IPS-NIHi7 (cell line): Measurements from ENCODE around the gene GALE.
A peak's percentile ranks its signal among the peaks of the same experiment; 100 is the strongest.
"Not testable (repeated sequence)": the region's sequence is repeated elsewhere in the genome, so short reads cannot be mapped to it uniquely, and the experiment has no call there.

Experiments
- DNase-seq: peaks from one replicate; pipeline ENCODE4 v3.0.0; 2012; ENCODE audit warnings: mixed read lengths; ENCODE audit errors: extremely low spot score

Gene GALE

GRCh38 chr1:23792151-23792945 lies 8.2 kb downstream of the GALE start:
- no peak for DNase-seq

- DNase-seq: peak; percentile 73
These were observed 9.0 kb downstream of the GALE start for GRCh38 chr1:23791516-23792047.

GRCh38 chr1:23790696-23791515 lies 9.6 kb downstream of the GALE start, which contains the start of gene LYPLA2:
Gene LYPLA2, plus strand, starts transcription at chr1:23791145. Its CDS starts 1,538 bp downstream, at chr1:23792683.
- peak; percentile 89 for DNase-seq

GRCh38 chr1:23788695-23789094 lies 11.9 kb downstream of the GALE start:
- no peak for DNase-seq

GRCh38 chr1:23787701-23788100 lies 12.9 kb downstream of the GALE start:
- no peak for DNase-seq

- no peak for DNase-seq
These were observed 15.7 kb downstream of the GALE start for GRCh38 chr1:23784846-23785245.

GRCh38 chr1:23783141-23783540 lies 17.4 kb downstream of the GALE start:
- not testable (repeated sequence) for DNase-seq

- no peak for DNase-seq
These were observed 20.7 kb downstream of the GALE start for GRCh38 chr1:23779826-23780371.

GRCh38 chr1:23777979-23778814 lies 22.4 kb downstream of the GALE start, which contains the start of gene PITHD1:
Gene PITHD1, plus strand, starts transcription at chr1:23778418. Its CDS starts 98 bp downstream, at chr1:23778516.
- peak; percentile 96 for DNase-seq

- DNase-seq: no peak
These were observed 24.3 kb downstream of the GALE start for GRCh38 chr1:23776217-23776616.

- DNase-seq: no peak
These were observed 26.2 kb downstream of the GALE start for GRCh38 chr1:23774174-23774880.

- no peak for DNase-seq
These were observed 27.7 kb downstream of the GALE start for GRCh38 chr1:23772854-23773242.

- peak; percentile 81 for DNase-seq
These were observed 28.3 kb downstream of the GALE start for GRCh38 chr1:23772049-23772853.

- no peak for DNase-seq
These were observed 31.8 kb downstream of the GALE start for GRCh38 chr1:23768733-23769132.

- DNase-seq: no peak
These were observed 37.4 kb downstream of the GALE start for GRCh38 chr1:23763041-23763577.

GRCh38 chr1:23759277-23759676 lies 41.3 kb downstream of the GALE start:
- no peak for DNase-seq

- DNase-seq: no peak
These were observed 42.7 kb downstream of the GALE start for GRCh38 chr1:23757812-23758211.

- no peak for DNase-seq
These were observed 43.9 kb downstream of the GALE start for GRCh38 chr1:23756676-23757075.

- DNase-seq: no peak
These were observed 47.6 kb downstream of the GALE start for GRCh38 chr1:23752909-23753308.
